GM23338 (cell line): ENCODE data around the gene USP3.

ENCODE experiments used
- EZH2 ChIP-seq: fragments of 200-600 bp; sonication (generic); IDR thresholded peaks from one replicate; pipeline ENCODE4 v1.8.0; 2017; ENCODE audit warnings: antibody characterized with exemption, mild to moderate bottlenecking, low read depth; ENCODE audit not compliant: unreplicated experiment
- EZH2phosphoT487 ChIP-seq: fragments of 200-600 bp; sonication (generic); IDR thresholded peaks from one replicate; pipeline ENCODE4 v1.8.1; 2018; ENCODE audit warnings: antibody characterized with exemption; ENCODE audit not compliant: unreplicated experiment
- JUNB ChIP-seq: IDR thresholded peaks from one replicate; pipeline ENCODE4 v1.6.1; 2016; ENCODE audit warnings: antibody characterized with exemption; ENCODE audit not compliant: unreplicated experiment
- NANOG ChIP-seq: IDR thresholded peaks from 2 replicates; pipeline ENCODE4 v1.6.1; 2016; ENCODE audit warnings: antibody characterized with exemption, borderline replicate concordance
- POLR2AphosphoS5 ChIP-seq: IDR thresholded peaks from 2 replicates; pipeline ENCODE4 v1.6.1; 2016; ENCODE audit warnings: antibody characterized with exemption, low read depth
- STAT1 ChIP-seq: IDR thresholded peaks from one replicate; pipeline ENCODE4 v1.6.1; 2016; ENCODE audit warnings: antibody characterized with exemption; ENCODE audit not compliant: unreplicated experiment
- ZNF114 ChIP-seq: fragments of 250-450 bp; sonication (Bioruptor Pico); IDR thresholded peaks from 2 replicates; pipeline ENCODE4 v1.5.0; 2020; ENCODE audit warnings: mild to moderate bottlenecking, moderate library complexity
- TF ChIP-seq, protein P1 (sequence below): IDR thresholded peaks from 2 replicates; pipeline ENCODE4 v1.6.1; 2016; ENCODE audit warnings: antibody characterized with exemption
- TF ChIP-seq, protein P2 (sequence below), 2 experiments: fragments of 200-600 bp in 1 of 2; sonication (generic) in 1 of 2; conservative IDR thresholded peaks; 2 replicates each; pipeline versions ENCODE4 v1.5.1 to v1.6.1; 2016 to 2017; ENCODE audit warnings: antibody characterized with exemption in 2 of 2, low read depth in 2 of 2, mild to moderate bottlenecking in 2 of 2, moderate library complexity in 1 of 2
- TF ChIP-seq, protein P3 (sequence below): IDR thresholded peaks from one replicate; pipeline ENCODE4 v1.6.1; 2018; ENCODE audit warnings: antibody characterized with exemption; ENCODE audit not compliant: unreplicated experiment

DNA sequence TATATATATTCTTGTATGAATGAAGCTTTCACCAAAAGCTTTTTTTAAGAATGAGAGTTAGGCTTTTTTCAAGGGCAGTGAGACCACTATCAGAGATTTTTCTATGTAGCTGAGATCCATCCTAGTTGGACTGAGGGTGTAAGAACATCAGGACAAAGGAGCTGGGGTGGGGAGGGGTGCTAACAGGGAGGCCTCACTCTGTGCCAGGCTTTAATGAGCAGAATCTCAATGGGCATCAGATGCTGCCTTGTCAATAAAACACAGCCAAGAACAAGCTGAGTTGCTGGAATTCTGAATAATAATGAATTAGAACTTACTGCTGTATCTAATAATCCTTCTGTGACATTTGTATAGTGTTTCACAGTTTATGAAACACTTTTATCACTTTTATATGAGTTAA, 41.4 kb upstream of the USP3 start:
- TF ChIP-seq, protein P1, sequence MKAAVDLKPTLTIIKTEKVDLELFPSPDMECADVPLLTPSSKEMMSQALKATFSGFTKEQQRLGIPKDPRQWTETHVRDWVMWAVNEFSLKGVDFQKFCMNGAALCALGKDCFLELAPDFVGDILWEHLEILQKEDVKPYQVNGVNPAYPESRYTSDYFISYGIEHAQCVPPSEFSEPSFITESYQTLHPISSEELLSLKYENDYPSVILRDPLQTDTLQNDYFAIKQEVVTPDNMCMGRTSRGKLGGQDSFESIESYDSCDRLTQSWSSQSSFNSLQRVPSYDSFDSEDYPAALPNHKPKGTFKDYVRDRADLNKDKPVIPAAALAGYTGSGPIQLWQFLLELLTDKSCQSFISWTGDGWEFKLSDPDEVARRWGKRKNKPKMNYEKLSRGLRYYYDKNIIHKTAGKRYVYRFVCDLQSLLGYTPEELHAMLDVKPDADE = no peak
- TF ChIP-seq, protein P2, sequence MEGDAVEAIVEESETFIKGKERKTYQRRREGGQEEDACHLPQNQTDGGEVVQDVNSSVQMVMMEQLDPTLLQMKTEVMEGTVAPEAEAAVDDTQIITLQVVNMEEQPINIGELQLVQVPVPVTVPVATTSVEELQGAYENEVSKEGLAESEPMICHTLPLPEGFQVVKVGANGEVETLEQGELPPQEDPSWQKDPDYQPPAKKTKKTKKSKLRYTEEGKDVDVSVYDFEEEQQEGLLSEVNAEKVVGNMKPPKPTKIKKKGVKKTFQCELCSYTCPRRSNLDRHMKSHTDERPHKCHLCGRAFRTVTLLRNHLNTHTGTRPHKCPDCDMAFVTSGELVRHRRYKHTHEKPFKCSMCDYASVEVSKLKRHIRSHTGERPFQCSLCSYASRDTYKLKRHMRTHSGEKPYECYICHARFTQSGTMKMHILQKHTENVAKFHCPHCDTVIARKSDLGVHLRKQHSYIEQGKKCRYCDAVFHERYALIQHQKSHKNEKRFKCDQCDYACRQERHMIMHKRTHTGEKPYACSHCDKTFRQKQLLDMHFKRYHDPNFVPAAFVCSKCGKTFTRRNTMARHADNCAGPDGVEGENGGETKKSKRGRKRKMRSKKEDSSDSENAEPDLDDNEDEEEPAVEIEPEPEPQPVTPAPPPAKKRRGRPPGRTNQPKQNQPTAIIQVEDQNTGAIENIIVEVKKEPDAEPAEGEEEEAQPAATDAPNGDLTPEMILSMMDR (conservative IDR thresholded peaks at IDR 0.05; ENCODE audit: low read depth in 2 of 2) = no peak
- TF ChIP-seq POLR2AphosphoS5 (no peak), ZNF114 (CRISPR knock-in tag) (no peak), EZH2 (no peak), EZH2phosphoT487 (no peak), STAT1 (no peak), NANOG (no peak), JUNB (no peak)
- TF ChIP-seq, protein P3, sequence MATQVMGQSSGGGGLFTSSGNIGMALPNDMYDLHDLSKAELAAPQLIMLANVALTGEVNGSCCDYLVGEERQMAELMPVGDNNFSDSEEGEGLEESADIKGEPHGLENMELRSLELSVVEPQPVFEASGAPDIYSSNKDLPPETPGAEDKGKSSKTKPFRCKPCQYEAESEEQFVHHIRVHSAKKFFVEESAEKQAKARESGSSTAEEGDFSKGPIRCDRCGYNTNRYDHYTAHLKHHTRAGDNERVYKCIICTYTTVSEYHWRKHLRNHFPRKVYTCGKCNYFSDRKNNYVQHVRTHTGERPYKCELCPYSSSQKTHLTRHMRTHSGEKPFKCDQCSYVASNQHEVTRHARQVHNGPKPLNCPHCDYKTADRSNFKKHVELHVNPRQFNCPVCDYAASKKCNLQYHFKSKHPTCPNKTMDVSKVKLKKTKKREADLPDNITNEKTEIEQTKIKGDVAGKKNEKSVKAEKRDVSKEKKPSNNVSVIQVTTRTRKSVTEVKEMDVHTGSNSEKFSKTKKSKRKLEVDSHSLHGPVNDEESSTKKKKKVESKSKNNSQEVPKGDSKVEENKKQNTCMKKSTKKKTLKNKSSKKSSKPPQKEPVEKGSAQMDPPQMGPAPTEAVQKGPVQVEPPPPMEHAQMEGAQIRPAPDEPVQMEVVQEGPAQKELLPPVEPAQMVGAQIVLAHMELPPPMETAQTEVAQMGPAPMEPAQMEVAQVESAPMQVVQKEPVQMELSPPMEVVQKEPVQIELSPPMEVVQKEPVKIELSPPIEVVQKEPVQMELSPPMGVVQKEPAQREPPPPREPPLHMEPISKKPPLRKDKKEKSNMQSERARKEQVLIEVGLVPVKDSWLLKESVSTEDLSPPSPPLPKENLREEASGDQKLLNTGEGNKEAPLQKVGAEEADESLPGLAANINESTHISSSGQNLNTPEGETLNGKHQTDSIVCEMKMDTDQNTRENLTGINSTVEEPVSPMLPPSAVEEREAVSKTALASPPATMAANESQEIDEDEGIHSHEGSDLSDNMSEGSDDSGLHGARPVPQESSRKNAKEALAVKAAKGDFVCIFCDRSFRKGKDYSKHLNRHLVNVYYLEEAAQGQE = no peak
